Smooth muscle cell (in vitro differentiated cells): ENCODE measurements around the gene SLC39A12. TPM values are rescaled to one million over a fixed set of nuclear protein-coding genes. Genes with fewer than 3 reads are reported as not detected.

Source experiments
- DNase-seq: peaks from one replicate; lab custom pipeline; 2025; ENCODE audit not compliant: unreplicated experiment; lab: John Stamatoyannopoulos, UW
- H2AFZ ChIP-seq: fragments of 200-600 bp; sonication (generic); 2 replicates; pipeline ENCODE4 v1.6.0; 2016; ENCODE audit warnings: antibody characterized with exemption, low read depth, mild to moderate bottlenecking
- H3F3A ChIP-seq: fragments of 200-600 bp; sonication (generic); 2 replicates; pipeline ENCODE4 v1.6.0; 2017; ENCODE audit warnings: antibody characterized with exemption, low read depth
- H3K27ac ChIP-seq: fragments of 200-600 bp; sonication (generic); 2 replicates; pipeline ENCODE4 v1.5.1; 2016; ENCODE audit warnings: low read depth, mild to moderate bottlenecking
- H3K27me3 ChIP-seq: fragments of 200-600 bp; sonication (generic); 2 replicates; pipeline ENCODE4 v1.6.1; 2016; ENCODE audit warnings: low read depth, mild to moderate bottlenecking
- H3K36me3 ChIP-seq: fragments of 200-600 bp; sonication (generic); 2 replicates; pipeline ENCODE4 v1.5.1; 2016; ENCODE audit warnings: low read depth
- H3K4me1 ChIP-seq: fragments of 200-600 bp; sonication (generic); 2 replicates; pipeline ENCODE4 v1.5.1; 2016; ENCODE audit warnings: low read depth
- H3K4me2 ChIP-seq: fragments of 200-600 bp; sonication (generic); 2 replicates; pipeline ENCODE4 v1.6.0; 2016; ENCODE audit warnings: mild to moderate bottlenecking
- H3K4me3 ChIP-seq: fragments of 200-600 bp; sonication (generic); 2 replicates; pipeline ENCODE4 v1.5.1; 2016; ENCODE audit warnings: mild to moderate bottlenecking
- H3K79me2 ChIP-seq: fragments of 200-600 bp; sonication (generic); 2 replicates; pipeline ENCODE4 v1.6.0; 2016; ENCODE audit warnings: low read depth, mild to moderate bottlenecking
- H3K9ac ChIP-seq: fragments of 200-600 bp; sonication (generic); 2 replicates; pipeline ENCODE4 v1.6.0; 2016; ENCODE audit warnings: low read depth
- H3K9me3 ChIP-seq: fragments of 200-600 bp; sonication (generic); replicated peaks from 2 replicates; pipeline ENCODE4 v1.5.1; 2016; ENCODE audit warnings: low read depth
- H4K20me1 ChIP-seq: fragments of 200-600 bp; sonication (generic); 2 replicates; pipeline ENCODE4 v1.6.0; 2016; ENCODE audit warnings: low read depth
- WGBS: methylation state at CpG from one replicate; pipeline ENCODE4 v1.1.7; 2016; ENCODE audit warnings: low lambda C conversion rate; 5-methylcytosine and 5-hydroxymethylcytosine counted together
- polyA plus RNA-seq: library from polyadenylated mRNA; unstranded; fragments of >200 nt; fragmentation: Nextera tagmentation; extraction: Ambion mirVana; gene quantifications from 2 replicates; pipeline ENCODE4 v1.2.1, GENCODE V29; 2016
- total RNA-seq: library from RNA; depleted of rRNA; stranded (reverse); fragments of >200 nt; gene quantifications from 2 replicates; pipeline ENCODE4 v1.2.3, GENCODE V29; 2014
- TF ChIP-seq, protein P1 (sequence below): fragments of 200-600 bp; sonication (generic); IDR thresholded peaks from 2 replicates; pipeline ENCODE4 v1.5.1; 2017; ENCODE audit warnings: borderline replicate concordance, mild to moderate bottlenecking, antibody characterized with exemption; ENCODE audit not compliant: insufficient read depth, poor library complexity, severe bottlenecking

Gene SLC39A12
- total and polyA plus RNA-seq, 2 experiments from 2014 or later, result not detected

DNA sequence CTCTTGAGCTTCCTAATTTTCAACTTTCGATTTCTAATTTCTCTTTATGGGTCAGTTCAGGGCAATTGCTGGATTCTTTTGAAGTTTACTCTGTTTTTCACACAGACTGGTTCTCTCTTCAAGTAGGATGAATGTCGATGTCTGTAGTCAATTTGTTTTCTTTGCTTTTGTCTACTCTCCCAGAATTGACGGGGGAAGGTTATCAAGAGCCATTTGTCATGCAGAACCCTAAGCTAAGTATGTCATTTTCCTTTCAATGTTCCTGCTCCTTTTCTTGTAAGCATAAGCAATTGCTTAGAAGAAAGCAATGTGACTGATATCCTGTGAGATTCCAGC is 53.7 kb downstream of the SLC39A12 start:
- no peak overlapping the region for H3K4me3 ChIP-seq
- H3K27me3 ChIP-seq, result no peaks in the 10 kb centered on the region
- no peaks in the 10 kb centered on the region for H3K9me3 ChIP-seq
- peaks cover 5% of the 10 kb centered on the region for H3K4me1 ChIP-seq
- H3K4me2 ChIP-seq, result no peak overlapping the region
- H3K27ac ChIP-seq, result no peak overlapping the region
- no peaks in the 10 kb centered on the region for H3K36me3 ChIP-seq
- no peak overlapping the region for H3K9ac ChIP-seq
- TF ChIP-seq, protein P1, sequence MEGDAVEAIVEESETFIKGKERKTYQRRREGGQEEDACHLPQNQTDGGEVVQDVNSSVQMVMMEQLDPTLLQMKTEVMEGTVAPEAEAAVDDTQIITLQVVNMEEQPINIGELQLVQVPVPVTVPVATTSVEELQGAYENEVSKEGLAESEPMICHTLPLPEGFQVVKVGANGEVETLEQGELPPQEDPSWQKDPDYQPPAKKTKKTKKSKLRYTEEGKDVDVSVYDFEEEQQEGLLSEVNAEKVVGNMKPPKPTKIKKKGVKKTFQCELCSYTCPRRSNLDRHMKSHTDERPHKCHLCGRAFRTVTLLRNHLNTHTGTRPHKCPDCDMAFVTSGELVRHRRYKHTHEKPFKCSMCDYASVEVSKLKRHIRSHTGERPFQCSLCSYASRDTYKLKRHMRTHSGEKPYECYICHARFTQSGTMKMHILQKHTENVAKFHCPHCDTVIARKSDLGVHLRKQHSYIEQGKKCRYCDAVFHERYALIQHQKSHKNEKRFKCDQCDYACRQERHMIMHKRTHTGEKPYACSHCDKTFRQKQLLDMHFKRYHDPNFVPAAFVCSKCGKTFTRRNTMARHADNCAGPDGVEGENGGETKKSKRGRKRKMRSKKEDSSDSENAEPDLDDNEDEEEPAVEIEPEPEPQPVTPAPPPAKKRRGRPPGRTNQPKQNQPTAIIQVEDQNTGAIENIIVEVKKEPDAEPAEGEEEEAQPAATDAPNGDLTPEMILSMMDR, result no peak
- WGBS, result 62% methylated on average over 3 of the region's 3 CpGs
- no peaks in the 10 kb centered on the region for H3F3A ChIP-seq
- no peak overlapping the region for H2AFZ ChIP-seq
- no peaks in the 10 kb centered on the region for H3K79me2 ChIP-seq
- H4K20me1 ChIP-seq, result no peaks in the 10 kb centered on the region
- DNase-seq, result no peak

- H3K9me3 ChIP-seq, result no peaks in the 10 kb centered on the region
- no peaks in the 10 kb centered on the region for H3K79me2 ChIP-seq
- H3K4me2 ChIP-seq, result no peak overlapping the region
- WGBS, result 54% methylated on average over 6 of the region's 6 CpGs
- no peaks in the 10 kb centered on the region for H3K27me3 ChIP-seq
- no peak overlapping the region for H3K9ac ChIP-seq
- TF ChIP-seq, protein P1, result no peak
- no peaks in the 10 kb centered on the region for H3K36me3 ChIP-seq
- H3K4me3 ChIP-seq, result no peak overlapping the region
- H3F3A ChIP-seq, result no peaks in the 10 kb centered on the region
- DNase-seq, result no peak
- no peak overlapping the region for H2AFZ ChIP-seq
- H3K4me1 ChIP-seq, result peaks cover 5% of the 10 kb centered on the region
- H4K20me1 ChIP-seq, result no peaks in the 10 kb centered on the region
- H3K27ac ChIP-seq, result no peak overlapping the region
These were observed 54.2 kb downstream of the SLC39A12 start for GRCh38 chr10:18005781-18006456.

DNA sequence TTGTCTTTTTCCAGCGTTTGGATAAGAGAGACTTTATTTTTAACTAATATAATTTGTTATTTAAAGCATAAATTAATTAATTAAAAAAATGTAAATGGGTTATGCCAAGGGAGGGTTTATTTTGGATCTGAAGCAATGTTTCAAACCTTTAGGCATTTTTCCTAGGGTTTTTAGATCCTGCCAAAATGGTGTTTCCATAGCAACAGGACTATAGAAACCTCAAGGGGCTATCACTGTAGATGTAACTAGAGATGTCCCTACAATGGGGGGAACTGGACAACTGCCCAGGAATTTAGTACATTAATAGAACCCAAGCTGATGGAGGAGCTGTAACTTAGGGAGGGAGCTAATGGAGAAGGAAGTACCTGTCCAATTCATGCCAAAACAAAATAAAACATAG is 57.3 kb downstream of the SLC39A12 start:
- WGBS, result 93% methylated on average over 1 of the region's 1 CpG
- H3K9me3 ChIP-seq, result no peaks in the 10 kb centered on the region
- H3K4me1 ChIP-seq, result peaks cover 5% of the 10 kb centered on the region
- TF ChIP-seq, protein P1, result no peak
- H3K4me2 ChIP-seq, result no peak overlapping the region
- H3F3A ChIP-seq, result no peaks in the 10 kb centered on the region
- H3K79me2 ChIP-seq, result no peaks in the 10 kb centered on the region
- no peak for DNase-seq
- H4K20me1 ChIP-seq, result no peaks in the 10 kb centered on the region
- no peak overlapping the region for H3K4me3 ChIP-seq
- no peak overlapping the region for H3K27ac ChIP-seq
- no peaks in the 10 kb centered on the region for H3K36me3 ChIP-seq
- no peak overlapping the region for H3K9ac ChIP-seq
- H2AFZ ChIP-seq, result no peak overlapping the region
- H3K27me3 ChIP-seq, result no peaks in the 10 kb centered on the region

GRCh38 chr10:18010050-18010449 is 58.3 kb downstream of the SLC39A12 start:
- TF ChIP-seq, protein P1, result no peak
- Histone ChIP-seq H3K79me2 (no peaks in the 10 kb centered on the region), H2AFZ (no peak overlapping the region), H3K27me3 (no peaks in the 10 kb centered on the region), H3F3A (no peaks in the 10 kb centered on the region), H3K4me2 (no peak overlapping the region), H3K27ac (no peak overlapping the region), H3K4me1 (peaks cover 5% of the 10 kb centered on the region), H3K9me3 (no peaks in the 10 kb centered on the region), H4K20me1 (no peaks in the 10 kb centered on the region), H3K4me3 (no peak overlapping the region), H3K36me3 (no peaks in the 10 kb centered on the region), H3K9ac (no peak overlapping the region)
- 56% methylated on average over 2 of the region's 2 CpGs for WGBS
- DNase-seq, result no peak
